OCI-M1 (cell line): ENCODE results near the gene ATR.
A peak's percentile ranks its signal among the peaks of the same experiment; 100 is the strongest.
"Not testable (repeated sequence)": the region's sequence is repeated elsewhere in the genome, so short reads cannot be mapped to it uniquely, and the experiment has no call there.

Experiments
- DNase-seq: peaks from one replicate; lab custom pipeline; 2025; lab: John Stamatoyannopoulos, UW

The ATR gene

GRCh38 chr3:142447852-142448823 is 130.4 kb downstream of the ATR start, which contains the start of gene XRN1:
XRN1 (minus strand) TSS chr3:142448037; CDS start chr3:142447944, 93 bp downstream.
- peak; percentile 97 for DNase-seq

DNA sequence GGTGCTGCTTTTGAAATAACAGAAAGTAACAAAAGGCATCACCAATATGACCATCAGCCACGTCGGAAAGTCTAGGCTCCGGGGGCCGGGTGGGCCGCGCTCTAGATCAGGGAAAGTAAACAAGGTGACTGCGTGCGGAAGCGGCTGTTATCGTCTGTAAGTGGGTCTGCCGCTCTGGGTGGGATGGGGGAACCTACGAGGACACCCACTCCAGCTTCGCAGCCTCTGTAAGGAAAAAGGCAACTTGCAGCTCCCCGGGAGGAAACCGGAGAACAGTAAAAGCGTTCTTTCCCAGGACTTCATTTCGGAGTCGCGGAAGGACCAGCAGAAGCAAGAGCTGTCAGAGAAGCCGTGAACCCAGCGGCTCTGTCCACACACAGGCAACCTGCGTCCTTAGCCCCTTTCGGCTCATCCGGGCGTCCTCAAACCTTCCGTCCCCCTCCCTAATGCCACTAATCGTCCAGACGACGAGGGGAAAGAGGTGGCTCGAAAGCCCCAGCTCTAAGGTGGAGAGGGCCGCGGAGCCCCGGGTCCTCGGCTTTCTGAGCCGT is 131.2 kb downstream of the ATR start:
- DNase-seq: peak; percentile 78

- peak; percentile 81 for DNase-seq
Observed at GRCh38 chr3:142445816-142446254, 132.7 kb downstream of the ATR start.

DNA sequence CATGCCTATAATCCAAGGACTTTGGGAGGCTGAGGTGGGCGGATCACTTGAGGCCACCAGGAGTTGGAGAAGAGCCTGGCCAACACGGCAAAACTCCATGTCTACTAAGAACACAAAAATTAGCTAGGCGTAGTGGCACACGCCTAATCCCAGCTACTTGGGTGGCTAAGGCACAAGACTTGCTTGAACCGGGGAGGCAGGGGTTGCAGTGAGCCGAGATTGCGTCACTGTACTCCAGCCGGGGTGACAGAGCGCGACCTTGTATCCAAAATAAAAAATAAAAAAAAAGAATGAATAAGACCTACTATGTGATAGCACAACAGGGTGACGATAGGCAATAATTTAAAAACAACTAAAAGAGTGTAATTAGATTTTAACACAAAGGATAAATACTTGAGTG is 134.2 kb downstream of the ATR start:
- no peak for DNase-seq

- not testable (repeated sequence) for DNase-seq
Observed at GRCh38 chr3:142443060-142443459, 135.5 kb downstream of the ATR start.

- DNase-seq: peak; percentile 9
Observed at GRCh38 chr3:142439499-142440220, 138.9 kb downstream of the ATR start.

DNA sequence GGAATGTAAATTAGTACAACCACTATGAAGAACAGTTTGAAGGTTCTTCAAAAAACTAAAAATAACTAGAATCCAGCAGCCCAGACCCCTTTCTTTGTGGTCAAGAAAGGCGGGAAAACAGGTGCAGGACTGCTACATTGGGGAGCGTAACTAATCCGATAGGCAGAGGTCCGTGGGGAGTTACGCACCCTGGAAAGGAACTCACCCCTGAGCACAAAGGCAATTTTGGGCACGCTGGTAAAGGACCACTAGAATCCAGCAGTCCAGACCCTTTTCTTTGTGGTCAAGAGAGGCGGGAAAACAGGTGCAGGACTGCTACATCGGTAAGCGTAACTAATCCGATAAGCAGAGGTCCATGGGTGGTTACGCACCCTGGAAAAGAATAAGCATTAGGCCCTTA is 140.4 kb downstream of the ATR start:
- DNase-seq: not testable (repeated sequence)

GRCh38 chr3:142436951-142437585 is 141.5 kb downstream of the ATR start:
- no peak for DNase-seq

DNA sequence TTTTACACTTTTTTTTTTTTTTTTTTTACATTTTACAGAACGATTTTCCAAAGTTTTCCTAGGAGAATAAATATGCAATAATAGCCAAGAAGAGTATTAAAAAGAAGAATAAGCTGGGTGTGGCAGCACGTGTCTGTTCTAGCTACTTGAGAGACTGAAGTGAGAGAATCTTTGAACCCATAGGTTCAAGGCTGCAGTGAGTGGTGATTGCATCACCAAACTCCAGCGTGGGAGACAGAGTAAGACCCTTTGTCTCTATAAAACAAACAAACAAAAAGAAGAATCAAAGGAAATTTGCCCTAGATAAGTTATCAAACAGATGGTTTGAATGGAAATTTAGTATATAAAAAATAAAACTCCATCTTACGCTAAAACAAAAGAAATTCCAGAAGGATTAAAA is 144.0 kb downstream of the ATR start:
- no peak for DNase-seq

DNA sequence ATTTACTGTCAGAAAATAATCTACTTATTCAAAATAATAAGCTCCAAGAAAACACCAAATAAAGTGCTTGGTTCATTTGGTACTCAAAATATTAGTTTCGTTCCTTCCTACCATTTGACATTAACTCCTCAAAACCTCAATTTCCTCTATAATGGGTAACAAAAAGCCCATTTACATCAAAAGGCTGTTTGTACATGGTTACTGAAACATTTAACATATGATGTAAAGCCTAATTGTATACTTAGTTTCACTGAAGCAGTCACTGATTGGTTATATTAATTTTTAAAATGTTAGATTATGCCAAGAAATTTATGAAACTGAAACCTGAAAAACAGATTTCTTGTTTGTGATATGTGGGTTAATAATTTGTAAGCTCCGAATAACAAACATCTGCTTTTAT is 145.4 kb downstream of the ATR start:
- no peak for DNase-seq

DNA sequence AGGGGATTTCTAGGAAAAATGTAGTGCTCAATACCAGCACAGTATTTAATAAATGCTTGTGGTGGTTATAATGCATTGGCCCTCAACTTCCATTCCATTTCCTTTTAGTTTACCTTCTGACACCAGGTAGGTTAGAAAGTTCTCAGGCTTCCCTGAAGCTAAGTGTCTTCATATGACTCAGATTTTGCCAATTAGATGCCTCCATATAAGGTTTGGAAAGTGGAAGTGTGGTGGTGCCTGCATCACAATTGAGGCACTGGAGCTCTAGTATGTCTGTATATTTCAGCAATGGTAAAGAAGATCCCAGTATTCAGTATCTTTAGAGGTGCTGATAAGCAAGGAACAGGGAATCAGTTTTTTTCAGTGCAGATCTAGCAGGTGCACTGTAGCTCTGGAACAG is 149.0 kb downstream of the ATR start:
- no peak for DNase-seq

GRCh38 chr3:142424754-142425153 is 153.8 kb downstream of the ATR start:
- DNase-seq: no peak

DNA sequence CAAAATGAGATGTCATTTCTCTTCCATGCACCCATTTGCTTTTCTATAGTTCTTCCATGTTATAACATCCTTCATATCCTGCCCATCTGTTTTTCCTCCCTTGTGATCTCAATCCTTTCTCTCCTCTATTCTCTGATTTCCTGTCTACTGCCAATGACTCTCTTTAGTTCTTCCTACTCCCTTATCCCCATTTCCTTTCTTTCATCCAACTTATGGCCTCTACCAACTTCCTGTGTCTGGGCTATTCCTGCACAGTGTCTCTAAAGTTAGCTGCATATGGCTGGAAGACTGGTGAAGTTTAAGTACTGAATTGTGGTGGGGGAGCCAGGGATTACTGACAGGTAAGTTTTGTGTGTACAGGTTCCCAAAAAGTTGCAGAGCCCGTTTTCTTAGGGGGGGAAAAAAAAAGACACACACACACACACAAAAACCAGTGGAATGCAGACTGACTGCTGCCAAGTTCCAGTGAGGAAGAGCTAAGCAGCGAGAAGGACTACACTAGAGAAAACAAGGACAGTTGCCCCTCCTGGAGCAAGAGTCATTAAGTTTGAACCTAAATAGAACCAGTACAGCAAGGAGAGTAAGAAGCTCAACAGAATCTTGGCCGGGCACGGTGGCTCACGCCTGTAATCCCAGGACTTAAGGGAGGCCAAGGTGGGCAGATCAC is 159.5 kb downstream of the ATR start:
- no peak for DNase-seq

DNA sequence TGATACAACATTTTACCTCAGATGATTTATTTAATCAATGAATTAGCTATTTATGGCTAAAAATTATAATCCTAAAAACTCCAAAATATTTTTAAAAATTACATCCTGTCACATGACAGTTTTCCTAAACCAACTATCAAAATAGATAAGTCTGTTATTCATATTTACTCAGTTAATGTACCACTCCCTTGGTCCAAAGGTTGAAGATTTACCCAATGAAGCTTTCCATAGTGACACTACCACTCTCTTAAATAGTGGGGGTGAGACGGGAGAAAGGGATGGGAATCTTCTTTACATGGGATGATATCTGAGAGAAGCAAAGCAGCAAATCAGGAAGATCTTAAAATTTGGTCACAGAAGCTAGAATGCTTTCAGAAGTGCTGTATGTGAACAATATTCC is 161.2 kb downstream of the ATR start:
- no peak for DNase-seq

- not testable (repeated sequence) for DNase-seq
Observed at GRCh38 chr3:142400537-142400936, 178.0 kb downstream of the ATR start.
